Spleen (tissue), 13 donors: ENCODE results near the gene SLC35F3. TPM values are rescaled to one million over a fixed set of nuclear protein-coding genes. Genes with fewer than 3 reads are reported as not detected.

Experiments used
- DNase-seq: peaks from one replicate; pipeline ENCODE4 v3.0.0-alpha.2; 2020
- H3K27ac ChIP-seq, 8 donors: fragments of 200-600 bp; sonication (generic) in 7 of 8; 1 replicate in 4 of 8; 2 replicates in 4 of 8; pipeline versions ENCODE4 v1.5.0 to v1.8.0; 2016 to 2021; ENCODE audit warnings: inconsistent platforms in 4 of 8, mild to moderate bottlenecking in 4 of 8, moderate library complexity in 1 of 8
- H3K27me3 ChIP-seq, 7 donors: fragments of 200-600 bp; sonication (generic) in 6 of 7; replicated peaks in 1 of 7; 1 replicate in 4 of 7; 2 replicates in 3 of 7; pipeline versions ENCODE4 v1.5.0 to v1.8.0; 2016 to 2021; ENCODE audit warnings: inconsistent platforms in 3 of 7, mild to moderate bottlenecking in 1 of 7
- H3K36me3 ChIP-seq, 6 donors: fragments of 200-600 bp; sonication (generic) in 5 of 6; 1 replicate in 4 of 6; 2 replicates in 2 of 6; pipeline versions ENCODE4 v1.5.0 to v1.8.0; 2016 to 2021; ENCODE audit warnings: inconsistent platforms in 2 of 6
- H3K4me1 ChIP-seq, 6 donors: fragments of 200-600 bp; sonication (generic) in 5 of 6; 1 replicate in 3 of 6; 2 replicates in 3 of 6; pipeline versions ENCODE4 v1.5.0 to v1.8.0; 2016 to 2021; ENCODE audit warnings: inconsistent platforms in 3 of 6
- H3K4me3 ChIP-seq, 8 donors: fragments of 200-600 bp; sonication (generic) in 7 of 8; 1 replicate in 4 of 8; 2 replicates in 4 of 8; pipeline versions ENCODE4 v1.5.0 to v1.8.0; 2016 to 2021; ENCODE audit warnings: inconsistent platforms in 4 of 8, mild to moderate bottlenecking in 4 of 8, moderate library complexity in 2 of 8
- H3K9me3 ChIP-seq, 8 donors: fragments of 200-600 bp; sonication (generic) in 7 of 8; 1 replicate in 4 of 8; 2 replicates in 4 of 8; pipeline versions ENCODE4 v1.5.0 to v1.8.0; 2016 to 2021; ENCODE audit warnings: inconsistent platforms in 4 of 8
- CTCF ChIP-seq, 11 experiments: fragments of 200-600 bp in 7 of 11; fragments of 450-650 bp in 4 of 11; sonication (generic) in 4 of 11; IDR thresholded peaks in 8 of 11; conservative IDR thresholded peaks in 3 of 11; 1 replicate in 7 of 11; 2 replicates in 4 of 11; pipeline versions ENCODE4 v1.4.0 to v1.8.0; 2016 to 2021; ENCODE audit warnings: antibody characterized with exemption in 11 of 11, inconsistent platforms in 4 of 11, mild to moderate bottlenecking in 1 of 11
- POLR2A ChIP-seq, 3 donors: fragments of 450-650 bp; IDR thresholded peaks; one replicate each; pipeline ENCODE4 v1.5.1; 2017; ENCODE audit warnings: antibody characterized with exemption in 3 of 3, mild to moderate bottlenecking in 1 of 3
- POLR2AphosphoS5 ChIP-seq, 3 donors: sonication (generic); formaldehyde crosslinking; IDR thresholded peaks; one replicate each; pipeline ENCODE4 v1.5.1; 2017; ENCODE audit warnings: antibody characterized with exemption in 3 of 3
- WGBS, 5 donors: extraction: QIAGEN DNeasy Blood & Tissue Kit in 3 of 5; methylation state at CpG; one replicate each; pipeline versions ENCODE4 v1.1.5 to v1.1.7; 2013 to 2018; 5-methylcytosine and 5-hydroxymethylcytosine counted together
- intact Hi-C: fragments of 100-400 bp; cut with DNase I; formaldehyde crosslinking; loops from one replicate; pipeline ENCODE4 v1.15.0; 2023; ENCODE audit warnings: low total_unique reads
- long read RNA-seq, 2 donors: transcript quantifications; one replicate each; lab custom pipeline, GENCODE V29; 2026
- polyA plus RNA-seq, 3 donors: library from polyadenylated mRNA; stranded (reverse); fragments of 200-250 nt; gene quantifications; one replicate each; pipeline ENCODE4 v1.2.1, GENCODE V29; 2013
- total RNA-seq, 7 donors: library from RNA; depleted of rRNA in 3 of 7; stranded (reverse); fragments of >200 nt in 3 of 7; fragmentation: NEBNext Ultra II Directional in 4 of 7; extraction: Animal tissue kit (Norgen Biotek cat#: 25700) in 4 of 7; gene quantifications; one replicate each; pipeline versions ENCODE4 v1.1.0 to v1.2.1, GENCODE V29; 2016 to 2021
- donor health status: healthy with polysubstance abuse.
- donor health status: DM: no; HTN: no; CAD: no; lungs with moderate emphysema.
- donor health status: DM: no; HTN: no; CAD: no.
- donor health status: Bipolar disorder and iron deficiency.
- donor health status: healthy.
- donor health status: DM: no; HTN: no; CAD: no.
- donor health status: DM: yes; HTN: yes; CAD: no.

SLC35F3 gene
- total RNA-seq (under 1 TPM in 2 of 7 donors, not detected in 5; 0.13 to 0.44 TPM), polyA plus RNA-seq (under 1 TPM; 0.03 to 0.11 (median 0.08) TPM)
- long read RNA-seq, donor 1, result 0 reads
- long read RNA-seq, donor 2, result 0 reads

- Histone ChIP-seq H3K36me3 (no peaks in the 10 kb centered on the region), H3K27ac (no peak within 1 kb of the TSS), H3K9me3 (no peaks in the 10 kb centered on the region), H3K4me3 (peak within 1 kb of the TSS in 1 of 8 donors; percentile 15), H3K27me3 (peaks cover 0 to 67% (median 32%) of the 10 kb centered on the region in 7 donors), H3K4me1 (peaks cover 0 to 11% (median 2%) of the 10 kb centered on the region in 6 donors)
- WGBS, 5 donors, result 0 to 5% (median 3%) methylated on average over 6 to 101 of the region's 101 CpGs
- TF ChIP-seq POLR2AphosphoS5 (IDR thresholded peaks at IDR 0.05), result no peak
- TF ChIP-seq CTCF (IDR thresholded peaks at IDR 0.05 in 8 of 11, conservative IDR thresholded peaks at IDR 0.05 in 3 of 11), result no peak
- TF ChIP-seq POLR2A (IDR thresholded peaks at IDR 0.05), result no peak
- no peak for DNase-seq
- intact Hi-C loops, result no loop called here
Observed at GRCh38 chr1:233904633-233905415, at the start of gene SLC35F3. Gene SLC35F3 (plus strand): TSS chr1:233904676.

GRCh38 chr1:233859446-233859845 lies 45.0 kb upstream of the SLC35F3 start:
- WGBS, 5 donors, result 68 to 78% (median 73%) methylated on average over 4 of the region's 4 CpGs
- no peak for DNase-seq
- no peak overlapping the region for H3K27ac ChIP-seq
- H3K27me3 ChIP-seq, result no peaks in the 10 kb centered on the region
- TF ChIP-seq POLR2AphosphoS5 (IDR thresholded peaks at IDR 0.05) (no peak), CTCF (IDR thresholded peaks at IDR 0.05 in 8 of 11, conservative IDR thresholded peaks at IDR 0.05 in 3 of 11) (no peak), POLR2A (IDR thresholded peaks at IDR 0.05) (no peak)
- H3K4me1 ChIP-seq, result no peaks in the 10 kb centered on the region
- no peak overlapping the region for H3K4me3 ChIP-seq
- H3K9me3 ChIP-seq, result peaks cover 0 to 6% (median under 1%) of the 10 kb centered on the region in 8 donors
- no peaks in the 10 kb centered on the region for H3K36me3 ChIP-seq
- intact Hi-C loops, result no loop called here

GRCh38 chr1:233863901-233864545 lies 40.5 kb upstream of the SLC35F3 start:
- Histone ChIP-seq H3K27ac (no peak overlapping the region), H3K36me3 (no peaks in the 10 kb centered on the region), H3K27me3 (no peaks in the 10 kb centered on the region), H3K4me1 (no peaks in the 10 kb centered on the region), H3K4me3 (no peak overlapping the region), H3K9me3 (peaks cover 2 to 40% (median 29%) of the 10 kb centered on the region in 8 donors)
- DNase-seq, result no peak
- no peak for TF ChIP-seq POLR2A (IDR thresholded peaks at IDR 0.05)
- TF ChIP-seq POLR2AphosphoS5 (IDR thresholded peaks at IDR 0.05), result no peak
- no peak for TF ChIP-seq CTCF (IDR thresholded peaks at IDR 0.05 in 8 of 11, conservative IDR thresholded peaks at IDR 0.05 in 3 of 11)
- 58 to 71% (median 66%) methylated on average over 3 of the region's 3 CpGs for WGBS, 5 donors
- intact Hi-C loops, result no loop called here

- Histone ChIP-seq H3K4me1 (no peaks in the 10 kb centered on the region), H3K36me3 (no peaks in the 10 kb centered on the region), H3K9me3 (peaks cover 2 to 40% (median 29%) of the 10 kb centered on the region in 8 donors), H3K27me3 (no peaks in the 10 kb centered on the region), H3K4me3 (no peak overlapping the region), H3K27ac (no peak overlapping the region)
- TF ChIP-seq POLR2AphosphoS5 (IDR thresholded peaks at IDR 0.05), result no peak
- no peak for TF ChIP-seq POLR2A (IDR thresholded peaks at IDR 0.05)
- no peak for TF ChIP-seq CTCF (IDR thresholded peaks at IDR 0.05 in 8 of 11, conservative IDR thresholded peaks at IDR 0.05 in 3 of 11)
- intact Hi-C loops, result no loop called here
- 93 to 95% (median 95%) methylated on average over 2 of the region's 2 CpGs for WGBS, 5 donors
- DNase-seq, result no peak
Observed at GRCh38 chr1:233864578-233864977, 39.9 kb upstream of the SLC35F3 start.
